ENCODE data around the gene LINC00305. TPM values are rescaled to one million over a fixed set of nuclear protein-coding genes. Genes with fewer than 3 reads are reported as not detected.

Gene LINC00305
- total and polyA plus RNA-seq, 10 of the 15 experiments (the other 5 are each of a cell fraction or from before 2014, with no cell fraction given), result 0.11 to 19.4 (median 0.26) TPM; not detected in 7

DNA sequence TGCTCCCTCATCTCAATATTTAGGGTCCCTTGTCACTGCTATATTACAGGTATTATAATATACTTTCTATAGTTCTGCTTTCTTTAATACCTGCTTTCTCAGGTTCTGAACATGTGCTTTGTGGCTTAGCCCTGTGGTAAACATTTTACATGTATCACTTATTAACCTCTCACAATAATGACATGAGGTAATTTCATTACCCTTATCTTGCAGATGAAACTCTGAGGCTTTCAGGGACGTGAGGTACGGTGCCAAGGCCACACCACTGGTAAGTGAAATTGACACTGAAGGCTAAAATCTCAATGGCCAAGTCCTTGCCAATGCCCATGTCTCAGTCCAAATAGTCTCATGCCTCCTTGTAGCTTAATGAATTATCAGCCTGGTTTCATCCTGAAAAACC, 21.7 kb downstream of the LINC00305 start (continued):
- peak in 1 of 2 experiments; percentile 70; a peak in 2 of 4 replicates for TF ChIP-seq BHLHE40 (IDR thresholded peaks at IDR 0.05; ENCODE audit: borderline replicate concordance in 1 of 2, low read depth in 2 of 2, low read length in 1 of 2)
- TF ChIP-seq JUND (IDR thresholded peaks at IDR 0.05; ENCODE audit: low read depth, low read length), result no peak
- no peak for TF ChIP-seq CHD4 (IDR thresholded peaks at IDR 0.05)
- TF ChIP-seq, protein P1, sequence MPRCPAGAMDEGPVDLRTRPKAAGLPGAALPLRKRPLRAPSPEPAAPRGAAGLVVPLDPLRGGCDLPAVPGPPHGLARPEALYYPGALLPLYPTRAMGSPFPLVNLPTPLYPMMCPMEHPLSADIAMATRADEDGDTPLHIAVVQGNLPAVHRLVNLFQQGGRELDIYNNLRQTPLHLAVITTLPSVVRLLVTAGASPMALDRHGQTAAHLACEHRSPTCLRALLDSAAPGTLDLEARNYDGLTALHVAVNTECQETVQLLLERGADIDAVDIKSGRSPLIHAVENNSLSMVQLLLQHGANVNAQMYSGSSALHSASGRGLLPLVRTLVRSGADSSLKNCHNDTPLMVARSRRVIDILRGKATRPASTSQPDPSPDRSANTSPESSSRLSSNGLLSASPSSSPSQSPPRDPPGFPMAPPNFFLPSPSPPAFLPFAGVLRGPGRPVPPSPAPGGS (IDR thresholded peaks at IDR 0.05; ENCODE audit: borderline replicate concordance, insufficient read depth, low read depth, low read length, poor library complexity, severe bottlenecking), result no peak
- TF ChIP-seq EP300 (IDR thresholded peaks at IDR 0.05; ENCODE audit: borderline replicate concordance in 1 of 2, control insufficient read depth in 1 of 2, low read depth in 2 of 2, low read length in 2 of 2), result 0 out of 4 replicates have a peak, but pooled peaks of 1 of the 2 experiments have one; percentile 29
- TF ChIP-seq RELA (IDR thresholded peaks at IDR 0.05; ENCODE audit: borderline replicate concordance, partially characterized antibody), result no peak
- TF ChIP-seq ASH2L (IDR thresholded peaks at IDR 0.05; ENCODE audit: borderline replicate concordance, low read depth), result no peak
- TF ChIP-seq CBX3 (IDR thresholded peaks at IDR 0.05; ENCODE audit: borderline replicate concordance, low read depth), result no peak
- TF ChIP-seq HCFC1 (IDR thresholded peaks at IDR 0.05; ENCODE audit: low read length), result no peak
- TF ChIP-seq HDGF (IDR thresholded peaks at IDR 0.05), result no peak
- TF ChIP-seq CREM (IDR thresholded peaks at IDR 0.05; ENCODE audit: low read depth), result no peak
- no peak for TF ChIP-seq CHD2 (IDR thresholded peaks at IDR 0.05; ENCODE audit: borderline replicate concordance, low read depth, low read length)
- no peak for TF ChIP-seq SMAD5 (IDR thresholded peaks at IDR 0.05; ENCODE audit: low read depth)
- TF ChIP-seq SUZ12 (IDR thresholded peaks at IDR 0.05; ENCODE audit: unreplicated experiment), result no peak
- no peak for TF ChIP-seq MEF2A (IDR thresholded peaks at IDR 0.05; ENCODE audit: insufficient read depth, low read depth, low read length)
- no peak for TF ChIP-seq CEBPZ (IDR thresholded peaks at IDR 0.05; ENCODE audit: low read depth, low read length)
- no peak for TF ChIP-seq POU2F2 (IDR thresholded peaks at IDR 0.05; ENCODE audit: borderline replicate concordance, low read depth, low read length)
- no peak for TF ChIP-seq NFXL1 (IDR thresholded peaks at IDR 0.05; ENCODE audit: borderline replicate concordance)
- no peak for TF ChIP-seq YY1 (IDR thresholded peaks at IDR 0.05; ENCODE audit: low read depth, low read length)
- peak; percentile 31; the same call in 1 of the 2 replicates for TF ChIP-seq IKZF1 (conservative IDR thresholded peaks at IDR 0.05)
- TF ChIP-seq BACH1 (IDR thresholded peaks at IDR 0.05; ENCODE audit: borderline replicate concordance), result no peak; the same call in 1 of the 2 replicates
- TF ChIP-seq MTA2 (IDR thresholded peaks at IDR 0.05; ENCODE audit: low read depth), result peak; percentile 86
- no peak for TF ChIP-seq SMAD1 (IDR thresholded peaks at IDR 0.05; ENCODE audit: low read depth, partially characterized antibody)
- TF ChIP-seq ZNF207 (IDR thresholded peaks at IDR 0.05; ENCODE audit: borderline replicate concordance), result no peak
- TF ChIP-seq TCF12 (IDR thresholded peaks at IDR 0.05; ENCODE audit: low read depth, low read length), result no peak
- no peak for TF ChIP-seq EZH2 (IDR thresholded peaks at IDR 0.05; ENCODE audit: borderline replicate concordance, control insufficient read depth, low read depth, low read length)
- TF ChIP-seq MTA3 (IDR thresholded peaks at IDR 0.05; ENCODE audit: borderline replicate concordance, low read length), result no peak
- no peak for TF ChIP-seq SPI1 (IDR thresholded peaks at IDR 0.05; ENCODE audit: borderline replicate concordance, insufficient read depth, low read depth, low read length)

All from GM12878 (cell line).